Left lung (tissue), 10 donors: ENCODE measurements around the gene SLC1A7. TPM values are rescaled to one million over a fixed set of nuclear protein-coding genes. Genes with fewer than 3 reads are reported as not detected.

Source experiments
- ATAC-seq: fragments of 200-7000 bp; cut with Tn5 transposase; one replicate; pipeline ENCODE4 v1.9.1; 2020; ENCODE audit warnings: moderate library complexity
- DNase-seq, 4 donors: peaks; one replicate each; pipeline ENCODE4 v3.0.0-alpha.2; 2013 to 2020
- H3K27ac ChIP-seq, 2 donors: fragments of 200-600 bp; sonication (generic) in 1 of 2; one replicate each; pipeline versions ENCODE4 v1.5.0 to v1.8.0; 2020 to 2021
- H3K27me3 ChIP-seq, 2 donors: fragments of 200-600 bp; sonication (generic) in 1 of 2; one replicate each; pipeline versions ENCODE4 v1.5.0 to v1.8.0; 2020 to 2021
- H3K36me3 ChIP-seq, 2 donors: fragments of 200-600 bp; sonication (generic) in 1 of 2; one replicate each; pipeline versions ENCODE4 v1.5.0 to v1.8.0; 2020 to 2021
- H3K4me1 ChIP-seq, 2 donors: fragments of 200-600 bp; one replicate each; pipeline ENCODE4 v1.8.0; 2021
- H3K4me3 ChIP-seq, 2 donors: fragments of 200-600 bp; sonication (generic) in 1 of 2; one replicate each; pipeline versions ENCODE4 v1.5.0 to v1.8.0; 2020 to 2021; ENCODE audit warnings: mild to moderate bottlenecking in 1 of 2
- H3K9me3 ChIP-seq, 2 donors: fragments of 200-600 bp; sonication (generic) in 1 of 2; one replicate each; pipeline versions ENCODE4 v1.5.0 to v1.8.0; 2020 to 2021
- intact Hi-C, 2 donors: fragments of 100-400 bp; cut with DNase I; formaldehyde crosslinking; loops; one replicate each; pipeline versions ENCODE4 v1.11.2 to v1.14.2; 2022
- polyA plus RNA-seq, 6 donors: library from polyadenylated mRNA; unstranded; fragments of 120-200 nt; gene quantifications; one replicate each; pipeline ENCODE4 v1.2.1, GENCODE V29; 2013; ENCODE audit not compliant: insufficient read length in 6 of 6
- total RNA-seq, 2 donors: library from RNA; stranded (reverse); fragmentation: NEBNext Ultra II Directional; extraction: Animal tissue kit (Norgen Biotek cat#: 25700); gene quantifications; one replicate each; pipeline ENCODE4 v1.2.1, GENCODE V29; 2021
- TF ChIP-seq, protein P1 (sequence below), 2 donors: fragments of 200-600 bp; sonication (generic) in 1 of 2; IDR thresholded peaks; one replicate each; pipeline versions ENCODE4 v1.5.0 to v1.8.0; 2021; ENCODE audit warnings: antibody characterized with exemption in 2 of 2
- donor health status: DM: no; HTN: yes; CAD: no.
- donor health status: DM: no; HTN: no; CAD: no.

SLC1A7 gene
- total and polyA plus RNA-seq, 8 donors: 0.38 to 1.2 (median 0.56) TPM

DNA sequence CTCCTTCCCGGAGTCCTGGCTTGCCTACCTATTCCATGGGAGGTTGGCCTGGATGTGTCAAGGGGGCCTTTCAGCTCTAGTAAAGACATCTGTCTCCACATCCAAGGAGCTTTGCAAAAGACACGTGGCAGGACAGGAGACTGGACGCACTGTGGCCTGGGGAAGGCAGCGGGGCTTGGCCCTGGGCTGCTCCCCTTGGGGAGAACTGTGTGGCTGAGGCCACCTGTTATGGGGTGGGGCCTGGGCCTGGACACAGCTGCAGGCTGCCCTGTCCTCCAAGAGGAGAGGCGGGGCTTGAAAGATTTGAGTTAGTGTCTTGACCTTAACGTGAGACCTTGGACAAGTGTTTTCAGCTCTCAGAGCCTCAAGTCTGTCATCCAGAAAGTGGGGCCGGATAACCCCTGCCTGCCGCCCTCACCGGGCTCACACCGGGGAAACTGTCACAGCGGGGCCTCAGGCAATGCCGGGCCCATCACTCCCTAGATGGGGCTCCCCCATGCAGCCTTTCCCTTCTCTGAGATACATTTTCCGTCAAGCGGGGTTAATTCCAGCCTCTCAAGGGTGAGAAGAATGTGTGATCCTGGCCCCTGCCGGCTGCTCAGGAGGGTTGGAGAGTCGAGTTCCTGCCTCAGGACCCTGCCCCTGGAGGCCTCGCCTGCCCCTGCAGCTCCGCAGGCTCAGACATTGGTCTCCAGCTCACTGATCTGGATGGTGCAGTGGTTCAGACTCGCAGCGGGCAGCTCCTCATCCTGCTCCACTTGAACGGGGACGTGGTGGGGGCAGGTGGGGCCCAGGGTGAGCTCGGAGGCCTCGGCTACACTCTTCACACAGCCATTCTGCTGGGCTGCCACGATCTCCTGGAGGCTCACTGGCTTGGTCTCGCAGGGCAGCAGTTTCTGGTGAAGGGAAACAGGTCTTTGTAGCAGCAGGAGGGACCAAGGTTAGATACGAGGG lies 54.8 kb downstream of the SLC1A7 start:
- peaks cover 0 to 6% of the 10 kb centered on the region in 2 donors for H3K4me1 ChIP-seq
- H3K27ac ChIP-seq: no peak overlapping the region
- no peaks in the 10 kb centered on the region for H3K27me3 ChIP-seq
- DNase-seq: no peak
- intact Hi-C loops: no loop called here
- H3K4me3 ChIP-seq: no peak overlapping the region
- H3K36me3 ChIP-seq: no peaks in the 10 kb centered on the region
- ATAC-seq: no peak
- no peaks in the 10 kb centered on the region for H3K9me3 ChIP-seq
- TF ChIP-seq, protein P1, sequence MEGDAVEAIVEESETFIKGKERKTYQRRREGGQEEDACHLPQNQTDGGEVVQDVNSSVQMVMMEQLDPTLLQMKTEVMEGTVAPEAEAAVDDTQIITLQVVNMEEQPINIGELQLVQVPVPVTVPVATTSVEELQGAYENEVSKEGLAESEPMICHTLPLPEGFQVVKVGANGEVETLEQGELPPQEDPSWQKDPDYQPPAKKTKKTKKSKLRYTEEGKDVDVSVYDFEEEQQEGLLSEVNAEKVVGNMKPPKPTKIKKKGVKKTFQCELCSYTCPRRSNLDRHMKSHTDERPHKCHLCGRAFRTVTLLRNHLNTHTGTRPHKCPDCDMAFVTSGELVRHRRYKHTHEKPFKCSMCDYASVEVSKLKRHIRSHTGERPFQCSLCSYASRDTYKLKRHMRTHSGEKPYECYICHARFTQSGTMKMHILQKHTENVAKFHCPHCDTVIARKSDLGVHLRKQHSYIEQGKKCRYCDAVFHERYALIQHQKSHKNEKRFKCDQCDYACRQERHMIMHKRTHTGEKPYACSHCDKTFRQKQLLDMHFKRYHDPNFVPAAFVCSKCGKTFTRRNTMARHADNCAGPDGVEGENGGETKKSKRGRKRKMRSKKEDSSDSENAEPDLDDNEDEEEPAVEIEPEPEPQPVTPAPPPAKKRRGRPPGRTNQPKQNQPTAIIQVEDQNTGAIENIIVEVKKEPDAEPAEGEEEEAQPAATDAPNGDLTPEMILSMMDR (IDR thresholded peaks at IDR 0.05): no peak

DNA sequence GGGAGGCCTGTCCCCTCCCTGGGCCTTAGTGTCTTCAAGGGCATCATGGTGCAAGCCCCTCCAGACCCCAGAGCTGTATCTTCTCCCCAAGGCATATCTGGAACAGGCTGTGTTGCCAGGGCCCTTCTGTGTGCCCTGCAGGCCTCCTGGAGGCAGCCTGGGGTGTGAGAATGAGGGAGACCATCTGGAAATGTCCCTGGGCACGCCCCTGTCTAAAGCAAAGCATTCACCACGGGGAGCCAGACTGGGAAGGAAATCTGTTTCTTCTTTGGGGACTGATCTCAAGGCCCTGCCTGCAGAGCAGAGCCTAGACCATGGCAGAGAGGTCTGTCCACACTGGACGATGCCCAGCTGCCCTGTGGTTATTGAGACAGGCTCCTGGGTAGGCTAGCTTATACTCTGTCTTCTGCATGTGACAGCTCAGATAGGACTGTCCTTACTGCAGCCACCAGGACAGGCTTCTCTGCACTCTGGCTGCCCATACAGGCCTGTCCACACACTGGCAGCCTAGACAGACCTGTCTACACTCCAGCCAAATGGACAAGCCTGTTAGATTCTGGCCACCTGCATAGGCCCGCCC lies 55.9 kb downstream of the SLC1A7 start:
- no peaks in the 10 kb centered on the region for H3K9me3 ChIP-seq
- H3K4me3 ChIP-seq: no peak overlapping the region
- TF ChIP-seq, protein P1 (IDR thresholded peaks at IDR 0.05): no peak
- no peak overlapping the region for H3K27ac ChIP-seq
- no peaks in the 10 kb centered on the region for H3K27me3 ChIP-seq
- ATAC-seq (no peak), DNase-seq (peak in 1 of 4 donors; percentile 48)
- intact Hi-C loops: no loop called here
- H3K36me3 ChIP-seq: no peaks in the 10 kb centered on the region
- peaks cover 0 to 6% of the 10 kb centered on the region in 2 donors for H3K4me1 ChIP-seq

DNA sequence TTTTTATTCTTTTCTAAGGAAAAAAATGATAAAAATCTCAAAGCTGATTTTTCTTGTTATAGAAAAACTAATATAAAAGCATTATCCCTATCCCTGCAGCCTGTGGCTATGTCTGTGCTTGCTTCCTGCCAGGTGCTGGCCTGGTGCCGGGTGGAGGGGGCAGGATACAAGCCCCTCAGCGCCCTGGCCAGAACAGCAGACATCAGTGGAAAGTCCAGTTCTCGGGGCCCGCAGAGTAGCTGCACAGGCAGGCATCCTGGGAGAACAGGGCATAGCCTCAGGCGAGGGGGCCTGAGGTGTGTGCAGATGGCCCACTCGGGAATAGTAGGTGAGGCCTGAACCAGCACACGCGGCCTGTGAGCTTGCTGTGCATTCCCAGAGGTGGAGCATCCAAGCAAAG lies 57.0 kb downstream of the SLC1A7 start:
- TF ChIP-seq, protein P1 (IDR thresholded peaks at IDR 0.05): no peak
- Histone ChIP-seq H3K36me3 (no peaks in the 10 kb centered on the region), H3K27ac (no peak overlapping the region), H3K4me3 (no peak overlapping the region), H3K4me1 (no peaks in the 10 kb centered on the region), H3K27me3 (no peaks in the 10 kb centered on the region), H3K9me3 (no peaks in the 10 kb centered on the region)
- intact Hi-C loops: no loop called here
- ATAC-seq: no peak
- no peak for DNase-seq

DNA sequence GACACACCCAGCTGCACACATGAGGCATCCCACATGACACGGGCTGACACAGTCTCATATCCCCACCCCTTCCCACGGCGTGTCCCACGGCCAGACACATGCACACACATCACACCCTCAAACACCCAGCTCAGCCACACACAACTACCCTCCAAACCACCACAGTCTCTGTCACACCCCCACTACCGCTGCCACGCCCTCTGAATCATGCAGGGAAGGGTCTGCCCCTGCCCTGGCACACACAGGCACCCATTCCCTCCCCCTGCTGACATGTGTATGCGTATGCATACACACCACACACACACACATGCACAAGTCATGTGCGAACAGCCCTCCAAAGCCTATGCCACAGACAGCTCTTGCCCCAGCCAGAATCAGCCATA lies 57.9 kb downstream of the SLC1A7 start:
- no peak overlapping the region for H3K4me3 ChIP-seq

More for the DNA sequence above, 57.9 kb downstream of the SLC1A7 start:
- Histone ChIP-seq H3K4me1 (no peaks in the 10 kb centered on the region), H3K36me3 (no peaks in the 10 kb centered on the region), H3K27me3 (no peaks in the 10 kb centered on the region), H3K9me3 (no peaks in the 10 kb centered on the region), H3K27ac (no peak overlapping the region)
- TF ChIP-seq, protein P1 (IDR thresholded peaks at IDR 0.05): no peak
- intact Hi-C loops: no loop called here
- DNase-seq (peak in 1 of 4 donors; percentile 51), ATAC-seq (no peak)
